Astrocyte of the cerebellum (primary cell): ENCODE data around the gene PGM2L1.

Source experiments
- DNase-seq: peaks from one replicate; pipeline ENCODE4 v3.0.0-alpha.2; 2011; ENCODE audit warnings: low read depth
- H3K4me3 ChIP-seq: 2 replicates; pipeline ENCODE4 v1.5.1; 2011; ENCODE audit warnings: mild to moderate bottlenecking, low read depth, low read length, moderate library complexity
- in situ Hi-C: cut with HindIII; loops from 2 replicates; pipeline ENCODE4 v1.10.0; 2017; ENCODE audit warnings: low sequenced_read_pairs
- TF ChIP-seq, protein P1 (sequence below): IDR thresholded peaks from 2 replicates; pipeline ENCODE4 v1.5.1; 2012; ENCODE audit warnings: low read length, low read depth, moderate library complexity, mild to moderate bottlenecking; ENCODE audit errors: missing control alignments

Gene PGM2L1

DNA sequence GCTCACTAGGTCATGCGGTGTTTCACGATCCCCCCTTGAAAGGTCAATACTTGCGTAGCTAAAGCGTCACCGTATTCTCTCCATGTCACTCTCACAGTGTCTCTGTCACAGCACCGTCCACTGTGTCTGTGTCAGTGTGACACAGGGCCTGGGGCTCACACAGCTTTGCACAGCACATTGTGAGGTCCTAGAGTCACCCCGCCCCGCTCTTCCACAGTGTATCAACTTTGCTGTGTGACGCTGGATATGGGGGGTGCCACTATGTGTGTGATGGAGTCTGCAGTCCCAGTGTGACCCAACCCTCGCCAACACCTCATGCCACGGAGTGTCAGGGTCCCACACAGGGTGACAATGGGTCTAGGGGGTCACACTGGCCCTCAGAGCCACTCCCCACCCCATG is 87.4 kb downstream of the PGM2L1 start:
- H3K4me3 ChIP-seq = peak overlapping the region; percentile 49
- TF ChIP-seq, protein P1, sequence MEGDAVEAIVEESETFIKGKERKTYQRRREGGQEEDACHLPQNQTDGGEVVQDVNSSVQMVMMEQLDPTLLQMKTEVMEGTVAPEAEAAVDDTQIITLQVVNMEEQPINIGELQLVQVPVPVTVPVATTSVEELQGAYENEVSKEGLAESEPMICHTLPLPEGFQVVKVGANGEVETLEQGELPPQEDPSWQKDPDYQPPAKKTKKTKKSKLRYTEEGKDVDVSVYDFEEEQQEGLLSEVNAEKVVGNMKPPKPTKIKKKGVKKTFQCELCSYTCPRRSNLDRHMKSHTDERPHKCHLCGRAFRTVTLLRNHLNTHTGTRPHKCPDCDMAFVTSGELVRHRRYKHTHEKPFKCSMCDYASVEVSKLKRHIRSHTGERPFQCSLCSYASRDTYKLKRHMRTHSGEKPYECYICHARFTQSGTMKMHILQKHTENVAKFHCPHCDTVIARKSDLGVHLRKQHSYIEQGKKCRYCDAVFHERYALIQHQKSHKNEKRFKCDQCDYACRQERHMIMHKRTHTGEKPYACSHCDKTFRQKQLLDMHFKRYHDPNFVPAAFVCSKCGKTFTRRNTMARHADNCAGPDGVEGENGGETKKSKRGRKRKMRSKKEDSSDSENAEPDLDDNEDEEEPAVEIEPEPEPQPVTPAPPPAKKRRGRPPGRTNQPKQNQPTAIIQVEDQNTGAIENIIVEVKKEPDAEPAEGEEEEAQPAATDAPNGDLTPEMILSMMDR = no peak
- in situ Hi-C loops = no loop called here

DNA sequence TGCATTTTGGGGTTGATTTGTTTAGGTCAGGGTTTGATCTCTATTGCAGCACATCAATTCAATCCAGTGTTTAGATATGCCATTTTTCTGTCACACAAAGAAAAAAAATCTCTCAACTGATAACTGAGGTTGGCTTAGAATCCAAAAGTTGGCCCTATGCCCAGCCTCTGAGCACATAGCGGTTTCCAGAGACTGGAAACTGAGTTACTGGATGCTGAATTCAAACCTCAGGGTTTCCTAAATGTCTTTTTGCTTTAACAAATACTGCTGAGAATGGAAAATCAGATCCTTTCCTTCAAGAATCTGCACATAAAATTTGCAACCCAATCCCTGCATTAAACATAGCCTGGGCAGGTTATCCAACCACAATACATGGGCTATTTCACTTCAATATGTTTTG is 90.8 kb downstream of the PGM2L1 start:
- TF ChIP-seq, protein P1 = no peak
- in situ Hi-C loops = no loop called here
- DNase-seq = peak; percentile 71
- H3K4me3 ChIP-seq = no peak overlapping the region

More for the DNA sequence above, 87.4 kb downstream of the PGM2L1 start:
- no peak for DNase-seq

DNA sequence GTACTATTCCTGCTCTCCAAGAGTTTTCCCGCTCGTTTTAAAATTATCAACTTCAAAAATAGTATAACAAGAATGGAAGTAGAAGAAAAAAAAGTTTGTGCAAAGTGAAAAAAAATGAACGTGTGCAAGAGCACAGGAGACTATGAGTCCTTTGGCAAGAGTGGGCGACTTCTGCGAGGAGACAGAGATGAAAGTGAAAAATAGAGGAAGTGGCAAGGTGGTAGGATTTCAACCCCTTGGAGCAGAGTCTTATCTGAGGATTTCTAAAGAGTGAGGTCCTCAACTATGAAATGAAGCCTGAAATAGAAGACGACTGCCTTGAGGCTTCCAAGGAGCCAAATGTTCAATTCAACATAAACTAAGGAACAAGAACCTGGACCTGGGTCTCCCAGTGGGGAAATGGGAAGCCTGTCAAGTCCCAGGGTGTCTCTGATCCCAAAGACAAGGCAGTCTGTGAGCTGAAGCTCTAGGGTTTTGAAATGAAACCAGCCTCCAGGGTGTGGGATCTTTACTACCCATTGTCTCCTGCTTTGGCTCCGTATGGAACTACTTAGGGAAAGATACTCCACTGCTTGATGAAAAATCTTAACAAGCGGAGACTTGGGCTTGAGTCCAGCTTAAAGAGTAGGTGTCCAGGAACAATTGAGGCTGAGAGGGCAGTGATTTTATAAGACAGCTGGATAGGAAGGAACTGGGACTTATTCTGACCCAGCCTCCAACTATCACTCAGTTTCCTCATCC is 91.6 kb downstream of the PGM2L1 start:
- in situ Hi-C loops = no loop called here
- TF ChIP-seq, protein P1 = no peak
- no peak for DNase-seq
- H3K4me3 ChIP-seq = no peak overlapping the region

DNA sequence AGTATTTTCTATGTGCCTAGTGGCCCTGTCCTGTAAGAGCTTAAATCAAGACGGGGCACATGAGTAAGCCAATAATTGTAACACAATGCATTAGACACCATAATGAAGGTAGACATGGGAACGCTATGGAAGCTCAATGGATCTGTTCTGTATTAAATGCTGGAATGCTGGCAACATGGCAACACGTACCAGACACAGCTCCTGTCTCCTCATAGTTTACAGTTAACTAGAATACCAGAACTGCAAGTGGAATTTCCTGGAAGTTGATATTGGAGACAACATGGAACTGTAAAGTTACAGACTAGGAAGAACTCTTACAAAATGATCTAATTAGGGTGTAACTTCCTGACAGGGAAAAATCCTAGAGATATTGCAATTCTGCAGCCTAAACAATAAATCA is 99.2 kb downstream of the PGM2L1 start:
- TF ChIP-seq, protein P1 = no peak
- in situ Hi-C loops = no loop called here
- no peak for DNase-seq

DNA sequence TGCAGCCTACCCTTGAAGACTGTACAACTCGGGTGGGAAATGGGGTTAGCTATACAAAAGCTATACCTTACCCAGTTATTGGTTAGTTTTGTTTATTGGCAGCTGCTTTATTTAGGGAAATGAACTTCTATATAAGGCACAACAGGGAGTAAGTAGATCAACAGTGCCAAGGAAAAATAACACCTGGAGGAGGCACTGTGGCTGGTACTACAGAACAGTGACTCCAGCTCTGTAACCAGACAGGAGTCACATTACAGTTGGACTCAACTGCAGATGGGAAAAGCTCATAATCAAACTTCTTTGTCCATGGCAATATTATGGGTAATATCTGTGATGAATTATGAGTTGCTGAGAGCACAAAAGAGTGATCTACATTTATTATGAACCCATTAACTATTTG is 100.7 kb downstream of the PGM2L1 start:
- in situ Hi-C loops = no loop called here
- H3K4me3 ChIP-seq = no peak overlapping the region
- TF ChIP-seq, protein P1 = no peak
- DNase-seq = no peak

More for the DNA sequence above, 99.2 kb downstream of the PGM2L1 start:
- H3K4me3 ChIP-seq = no peak overlapping the region

DNA sequence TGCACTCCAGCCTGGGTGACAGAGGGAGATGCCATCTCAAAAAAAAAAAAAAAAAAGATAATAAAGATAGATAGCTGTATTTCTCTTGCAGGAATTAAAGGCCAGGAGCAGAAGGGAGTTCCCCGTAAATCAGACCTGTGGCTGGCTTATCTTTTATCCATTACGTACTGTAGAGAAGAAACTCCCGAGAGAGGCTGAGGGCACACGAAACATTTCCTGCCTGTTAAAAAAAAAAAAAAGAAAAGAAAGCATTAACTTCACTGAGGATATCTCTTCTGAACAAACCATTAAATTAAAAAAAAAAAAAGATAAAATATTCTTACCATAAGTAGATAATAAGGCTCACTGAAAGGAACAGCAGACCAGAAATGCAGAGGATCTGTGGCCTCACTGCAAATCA is 109.3 kb downstream of the PGM2L1 start:
- DNase-seq = no peak
- in situ Hi-C loops = no loop called here
- TF ChIP-seq, protein P1 = no peak
- H3K4me3 ChIP-seq = no peak overlapping the region
